ENCODE data around the gene WASL. TPM values are rescaled to one million over a fixed set of nuclear protein-coding genes. Genes with fewer than 3 reads are reported as not detected.

Gene WASL
- total RNA-seq, 2 experiments from 2014 or later, result 4.4 to 6.3 TPM

DNA sequence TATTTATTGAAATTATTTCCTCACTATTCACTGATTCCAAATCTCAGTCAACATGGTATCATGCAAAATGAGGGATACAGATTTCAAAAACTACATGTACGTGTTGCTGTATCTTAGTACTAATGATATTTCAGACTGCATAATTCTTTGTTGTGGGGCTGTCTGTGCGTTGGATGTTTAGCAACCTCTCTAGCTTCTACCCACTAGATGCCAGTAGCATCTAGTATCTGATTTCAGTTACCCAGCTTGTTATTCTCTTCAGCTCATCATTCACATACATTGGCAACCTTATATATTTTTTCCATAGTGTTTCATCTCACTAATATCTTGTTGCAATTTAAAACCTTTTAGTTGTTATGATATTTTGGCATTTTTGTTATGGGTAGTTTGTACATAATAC lies 22.5 kb upstream of the WASL start:
- H3K79me2 ChIP-seq (ENCODE audit: insufficient read depth, low read depth, low read length), result no peaks in the 10 kb centered on the region
- no peaks in the 10 kb centered on the region for H3K4me1 ChIP-seq (ENCODE audit: insufficient read depth, low read length, poor library complexity, severe bottlenecking)
- no peak overlapping the region for H2AFZ ChIP-seq (ENCODE audit: low read length)
- TF ChIP-seq, protein P1, sequence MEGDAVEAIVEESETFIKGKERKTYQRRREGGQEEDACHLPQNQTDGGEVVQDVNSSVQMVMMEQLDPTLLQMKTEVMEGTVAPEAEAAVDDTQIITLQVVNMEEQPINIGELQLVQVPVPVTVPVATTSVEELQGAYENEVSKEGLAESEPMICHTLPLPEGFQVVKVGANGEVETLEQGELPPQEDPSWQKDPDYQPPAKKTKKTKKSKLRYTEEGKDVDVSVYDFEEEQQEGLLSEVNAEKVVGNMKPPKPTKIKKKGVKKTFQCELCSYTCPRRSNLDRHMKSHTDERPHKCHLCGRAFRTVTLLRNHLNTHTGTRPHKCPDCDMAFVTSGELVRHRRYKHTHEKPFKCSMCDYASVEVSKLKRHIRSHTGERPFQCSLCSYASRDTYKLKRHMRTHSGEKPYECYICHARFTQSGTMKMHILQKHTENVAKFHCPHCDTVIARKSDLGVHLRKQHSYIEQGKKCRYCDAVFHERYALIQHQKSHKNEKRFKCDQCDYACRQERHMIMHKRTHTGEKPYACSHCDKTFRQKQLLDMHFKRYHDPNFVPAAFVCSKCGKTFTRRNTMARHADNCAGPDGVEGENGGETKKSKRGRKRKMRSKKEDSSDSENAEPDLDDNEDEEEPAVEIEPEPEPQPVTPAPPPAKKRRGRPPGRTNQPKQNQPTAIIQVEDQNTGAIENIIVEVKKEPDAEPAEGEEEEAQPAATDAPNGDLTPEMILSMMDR (conservative IDR thresholded peaks at IDR 0.05; ENCODE audit: low read length), result no peak
- no peak for TF ChIP-seq EZH2phosphoT487 (IDR thresholded peaks at IDR 0.05; ENCODE audit: borderline replicate concordance, low read depth, low read length)
- H3K9me3 ChIP-seq (ENCODE audit: low read length), result no peaks in the 10 kb centered on the region
- intact Hi-C loops (cut with micrococcal nuclease; ENCODE audit: unreplicated experiment), result no loop called here
- CTCF ChIA-PET (ENCODE audit: unreplicated experiment), result no interaction called here
- no peak overlapping the region for H3K27ac ChIP-seq (ENCODE audit: low read depth, low read length, poor library complexity, severe bottlenecking)
- H3K36me3 ChIP-seq (ENCODE audit: insufficient read depth, low read length), result no peaks in the 10 kb centered on the region
- BruUV-seq (replicated peaks), result no TSS peak
- no peak overlapping the region for H3K4me3 ChIP-seq (ENCODE audit: low read depth, low read length, poor library complexity, severe bottlenecking)
- H4K20me1 ChIP-seq (ENCODE audit: insufficient read depth, low read length), result no peaks in the 10 kb centered on the region
- POLR2A ChIA-PET, result interaction anchor here (0.7 kb wide), 3 partner anchors 36 to 54 kb away, joined by 3 to 5 read pairs (median 4); no protein-coding TSS in a partner anchor
- H3K9me2 ChIP-seq (ENCODE audit: insufficient read depth, low read length), result no peaks in the 10 kb centered on the region
- DNase-seq (ENCODE audit: low spot score), result no peak
- no peak overlapping the region for H3K4me2 ChIP-seq (ENCODE audit: low read length)

DNA sequence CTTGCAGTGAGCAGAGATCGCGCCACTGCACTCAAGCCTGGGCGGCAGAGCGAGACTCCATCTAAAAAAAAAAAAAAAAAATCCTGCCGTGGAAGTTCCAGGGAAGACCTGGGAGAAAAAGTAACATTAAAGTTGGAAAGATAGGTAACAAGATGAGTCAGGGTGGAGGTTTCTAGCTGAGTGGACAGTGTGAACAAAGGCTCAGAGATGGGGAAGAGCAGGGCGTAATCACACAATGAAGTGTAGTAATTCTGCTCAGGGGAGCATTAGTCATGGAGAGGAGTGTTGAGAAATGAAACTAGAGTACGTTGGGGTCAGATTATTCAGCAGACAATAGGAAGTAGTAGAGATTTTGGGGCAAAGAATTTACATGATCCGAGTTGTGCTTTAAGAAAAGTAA lies 21.6 kb upstream of the WASL start:
- ChIA-PET CTCF (ENCODE audit: unreplicated experiment) (no interaction called here), POLR2A (interaction anchor here (0.7 to 0.8 kb wide), 4 partner anchors 17 to 157 kb away, joined by 3 to 5 read pairs (median 3); no protein-coding TSS in a partner anchor)
- no peak for TF ChIP-seq EZH2phosphoT487 (IDR thresholded peaks at IDR 0.05; ENCODE audit: borderline replicate concordance, low read depth, low read length)
- TF ChIP-seq, protein P1 (conservative IDR thresholded peaks at IDR 0.05; ENCODE audit: low read length), result no peak
- H3K9me2 ChIP-seq (ENCODE audit: insufficient read depth, low read length), result no peaks in the 10 kb centered on the region
- no peaks in the 10 kb centered on the region for H3K9me3 ChIP-seq (ENCODE audit: low read length)
- no TSS peak for BruUV-seq (replicated peaks)
- H3K4me1 ChIP-seq (ENCODE audit: insufficient read depth, low read length, poor library complexity, severe bottlenecking), result no peaks in the 10 kb centered on the region
- H2AFZ ChIP-seq (ENCODE audit: low read length), result no peak overlapping the region
- no peaks in the 10 kb centered on the region for H3K36me3 ChIP-seq (ENCODE audit: insufficient read depth, low read length)
- H3K4me2 ChIP-seq (ENCODE audit: low read length), result peak overlapping the region; percentile 23; the same call in 1 of the 2 replicates
- no peak overlapping the region for H3K4me3 ChIP-seq (ENCODE audit: low read depth, low read length, poor library complexity, severe bottlenecking)
- H3K27ac ChIP-seq (ENCODE audit: low read depth, low read length, poor library complexity, severe bottlenecking), result no peak overlapping the region
- intact Hi-C loops (cut with micrococcal nuclease; ENCODE audit: unreplicated experiment), result no loop called here
- DNase-seq (ENCODE audit: low spot score), result no peak
- H4K20me1 ChIP-seq (ENCODE audit: insufficient read depth, low read length), result no peaks in the 10 kb centered on the region
- no peaks in the 10 kb centered on the region for H3K79me2 ChIP-seq (ENCODE audit: insufficient read depth, low read depth, low read length)

DNA sequence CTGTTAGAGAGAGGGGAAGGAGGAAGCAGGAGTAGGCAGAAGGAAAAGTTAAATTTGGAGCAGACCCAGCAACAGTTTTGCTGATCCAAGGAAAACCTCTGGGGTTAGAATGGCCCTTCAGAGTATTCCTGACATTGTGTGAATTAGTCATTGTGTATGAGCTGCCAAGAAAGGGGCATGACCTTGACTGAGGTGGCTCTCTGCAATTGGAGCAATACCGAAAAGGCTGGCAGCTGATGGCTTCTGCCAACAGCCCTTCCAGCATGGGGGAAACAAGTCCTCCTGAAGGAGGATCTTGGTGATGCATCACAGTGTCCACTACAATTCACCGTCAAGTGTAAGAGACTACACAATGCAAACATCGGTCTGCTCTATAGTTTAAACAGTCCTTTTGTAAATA lies 20.6 kb upstream of the WASL start:
- Histone ChIP-seq H3K27ac (ENCODE audit: low read depth, low read length, poor library complexity, severe bottlenecking) (no peak overlapping the region), H3K36me3 (ENCODE audit: insufficient read depth, low read length) (no peaks in the 10 kb centered on the region), H3K9me3 (ENCODE audit: low read length) (no peaks in the 10 kb centered on the region), H2AFZ (ENCODE audit: low read length) (no peak overlapping the region), H3K9me2 (ENCODE audit: insufficient read depth, low read length) (no peaks in the 10 kb centered on the region), H3K4me1 (ENCODE audit: insufficient read depth, low read length, poor library complexity, severe bottlenecking) (no peaks in the 10 kb centered on the region), H4K20me1 (ENCODE audit: insufficient read depth, low read length) (no peaks in the 10 kb centered on the region), H3K79me2 (ENCODE audit: insufficient read depth, low read depth, low read length) (no peaks in the 10 kb centered on the region), H3K4me2 (ENCODE audit: low read length) (no peak overlapping the region), H3K4me3 (ENCODE audit: low read depth, low read length, poor library complexity, severe bottlenecking) (no peak overlapping the region)
- POLR2A ChIA-PET, result interaction anchor here (0.7 kb wide), 1 partner anchor 117 kb away, joined by 5 read pairs; no protein-coding TSS in a partner anchor
- CTCF ChIA-PET (ENCODE audit: unreplicated experiment), result no interaction called here
- TF ChIP-seq, protein P1 (conservative IDR thresholded peaks at IDR 0.05; ENCODE audit: low read length), result no peak
- no peak for TF ChIP-seq EZH2phosphoT487 (IDR thresholded peaks at IDR 0.05; ENCODE audit: borderline replicate concordance, low read depth, low read length)
- no TSS peak for BruUV-seq (replicated peaks)
- no peak for DNase-seq (ENCODE audit: low spot score)
- intact Hi-C loops (cut with micrococcal nuclease; ENCODE audit: unreplicated experiment), result no loop called here
